Measurements from ENCODE around the gene DCX. TPM values are rescaled to one million over a fixed set of nuclear protein-coding genes. Genes with fewer than 3 reads are reported as not detected.

Gene DCX
- polyA plus RNA-seq, 3 donors: not detected

- H3K4me2 ChIP-seq (replicated peaks; ENCODE audit: extremely low read depth, low read length, poor library complexity, severe bottlenecking): no peak overlapping the region
- H3K27me3 ChIP-seq (ENCODE audit: control insufficient read depth in 2 of 2, insufficient read depth in 2 of 2, low read length in 2 of 2): peaks cover 0 to 2% of the 10 kb centered on the region in 2 donors
- no peak overlapping the region for H2AFZ ChIP-seq (ENCODE audit: insufficient read depth, low read depth, low read length, poor library complexity, severe bottlenecking)
- no peaks in the 10 kb centered on the region for H3K36me3 ChIP-seq (replicated peaks in 1 of 2; ENCODE audit: control insufficient read depth in 1 of 2, insufficient read depth in 2 of 2, low read length in 2 of 2)
- no peak overlapping the region for H3K9ac ChIP-seq (ENCODE audit: insufficient read depth, low read length, poor library complexity, severe bottlenecking)
- peaks cover 0 to 3% (median 1%) of the 10 kb centered on the region in 3 donors for H3K27me3 Mint-ChIP-seq (ENCODE audit: low read depth in 3 of 3)
- no peaks in the 10 kb centered on the region for H4K20me1 ChIP-seq (ENCODE audit: insufficient read depth, low read length)
- peaks cover 0 to 2% (median 0%) of the 10 kb centered on the region in 7 donors for H3K9me3 Mint-ChIP-seq
- no peak for TF ChIP-seq CTCF (IDR thresholded peaks at IDR 0.05)
- no peak for DNase-seq
- no peak overlapping the region for H3K4me3 ChIP-seq (replicated peaks in 1 of 3; ENCODE audit: low read depth in 2 of 3, low read length in 3 of 3)
- intact Hi-C loops (cut with micrococcal nuclease): no loop called here
- no peak overlapping the region for H3K27ac Mint-ChIP-seq
- no peak overlapping the region for H3K4me3 Mint-ChIP-seq
- no peaks in the 10 kb centered on the region for H3K4me1 ChIP-seq (ENCODE audit: control insufficient read depth in 1 of 2, insufficient read depth in 2 of 2, low read length in 2 of 2)
- no peak overlapping the region for H3K27ac ChIP-seq (ENCODE audit: low read depth in 1 of 2, low read length in 2 of 2)
- no peaks in the 10 kb centered on the region for H3K36me3 Mint-ChIP-seq
- WGBS (ENCODE audit: insufficient coverage): no CpG with 5 or more reads among the region's 6 CpGs
- H3K79me2 ChIP-seq (ENCODE audit: insufficient read depth, low read length): no peaks in the 10 kb centered on the region
- no peaks in the 10 kb centered on the region for H3K9me3 ChIP-seq (replicated peaks in 1 of 2; ENCODE audit: control insufficient read depth in 1 of 2, insufficient read depth in 1 of 2, low read length in 2 of 2)
- no peaks in the 10 kb centered on the region for H3K4me1 Mint-ChIP-seq
These were observed 35.0 kb downstream of the DCX start for GRCh38 chrX:111376897-111377578.

DNA sequence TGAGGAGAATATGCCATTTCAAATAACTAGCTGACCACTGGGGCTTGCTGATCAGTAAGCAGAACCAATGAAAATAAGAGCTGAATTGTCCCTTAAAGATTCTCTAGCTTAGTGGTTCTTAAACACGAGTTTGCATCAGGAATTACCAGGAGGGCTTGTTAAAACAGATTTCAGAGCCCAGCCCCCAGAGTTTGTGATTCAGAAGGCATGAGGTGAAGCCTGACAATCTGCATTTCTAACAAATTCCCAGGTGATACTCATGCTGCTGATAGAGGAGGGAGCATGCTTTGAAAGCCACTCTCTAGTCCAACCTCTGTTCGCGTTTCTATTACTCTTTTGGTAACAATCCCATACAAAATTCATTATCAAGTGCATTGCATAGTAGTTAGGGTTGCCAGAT lies 35.5 kb downstream of the DCX start:
- peaks cover 0 to 3% (median 1%) of the 10 kb centered on the region in 3 donors for H3K27me3 Mint-ChIP-seq (ENCODE audit: low read depth in 3 of 3)
- no peak for DNase-seq

More for the DNA sequence above, 35.5 kb downstream of the DCX start:
- Histone ChIP-seq H3K4me1 (ENCODE audit: control insufficient read depth in 1 of 2, insufficient read depth in 2 of 2, low read length in 2 of 2) (no peaks in the 10 kb centered on the region), H3K9ac (ENCODE audit: insufficient read depth, low read length, poor library complexity, severe bottlenecking) (no peak overlapping the region), H3K36me3 (replicated peaks in 1 of 2; ENCODE audit: control insufficient read depth in 1 of 2, insufficient read depth in 2 of 2, low read length in 2 of 2) (no peaks in the 10 kb centered on the region), H3K27me3 (ENCODE audit: control insufficient read depth in 2 of 2, insufficient read depth in 2 of 2, low read length in 2 of 2) (peaks cover 0 to 2% of the 10 kb centered on the region in 2 donors), H3K79me2 (ENCODE audit: insufficient read depth, low read length) (no peaks in the 10 kb centered on the region), H3K4me2 (replicated peaks; ENCODE audit: extremely low read depth, low read length, poor library complexity, severe bottlenecking) (no peak overlapping the region), H4K20me1 (ENCODE audit: insufficient read depth, low read length) (no peaks in the 10 kb centered on the region), H3K27ac (ENCODE audit: low read depth in 1 of 2, low read length in 2 of 2) (no peak overlapping the region), H2AFZ (ENCODE audit: insufficient read depth, low read depth, low read length, poor library complexity, severe bottlenecking) (no peak overlapping the region), H3K9me3 (replicated peaks in 1 of 2; ENCODE audit: control insufficient read depth in 1 of 2, insufficient read depth in 1 of 2, low read length in 2 of 2) (no peaks in the 10 kb centered on the region), H3K4me3 (replicated peaks in 1 of 3; ENCODE audit: low read depth in 2 of 3, low read length in 3 of 3) (no peak overlapping the region)
- Mint-ChIP-seq H3K27ac (no peak overlapping the region), H3K4me3 (no peak overlapping the region), H3K9me3 (peaks cover 0 to 2% (median 0%) of the 10 kb centered on the region in 7 donors), H3K4me1 (no peaks in the 10 kb centered on the region), H3K36me3 (no peaks in the 10 kb centered on the region)
- TF ChIP-seq CTCF (IDR thresholded peaks at IDR 0.05): no peak
- 0% methylated on average over 1 of the region's 3 CpGs for WGBS (ENCODE audit: insufficient coverage)
- intact Hi-C loops (cut with micrococcal nuclease): no loop called here
